GM18526 (cell line): ENCODE results near the gene LSP1.

Experiments
- POLR2A ChIP-seq: IDR thresholded peaks from 3 replicates; pipeline ENCODE4 v1.6.1; 2011; ENCODE audit not compliant: insufficient read length; ENCODE audit errors: extremely low read depth

Gene LSP1

GRCh38 chr11:1839924-1840779 is 12.7 kb upstream of the LSP1 start:
- no peak for TF ChIP-seq POLR2A

GRCh38 chr11:1840780-1841480 is 12.0 kb upstream of the LSP1 start:
- TF ChIP-seq POLR2A = no peak

GRCh38 chr11:1841511-1842148 is 11.3 kb upstream of the LSP1 start:
- no peak for TF ChIP-seq POLR2A

- no peak for TF ChIP-seq POLR2A
Observed at GRCh38 chr11:1842149-1843097, 10.5 kb upstream of the LSP1 start.

GRCh38 chr11:1843098-1843473 is 9.8 kb upstream of the LSP1 start:
- TF ChIP-seq POLR2A = no peak

GRCh38 chr11:1843796-1844195 is 9.1 kb upstream of the LSP1 start:
- no peak for TF ChIP-seq POLR2A

- TF ChIP-seq POLR2A = no peak
Observed at GRCh38 chr11:1844221-1845094, 8.4 kb upstream of the LSP1 start.

- TF ChIP-seq POLR2A = no peak
Observed at GRCh38 chr11:1845095-1845429, 7.8 kb upstream of the LSP1 start.

- no peak for TF ChIP-seq POLR2A
Observed at GRCh38 chr11:1845561-1846452, 7.1 kb upstream of the LSP1 start.

GRCh38 chr11:1846453-1846932 is 6.4 kb upstream of the LSP1 start:
- TF ChIP-seq POLR2A = no peak

- TF ChIP-seq POLR2A = no peak
Observed at GRCh38 chr11:1847006-1847735, 5.7 kb upstream of the LSP1 start.

- TF ChIP-seq POLR2A = no peak
Observed at GRCh38 chr11:1847926-1848639, 4.8 kb upstream of the LSP1 start.
